GM12873 (cell line): ENCODE measurements around the gene PPIP5K2.
A peak's percentile ranks its signal among the peaks of the same experiment; 100 is the strongest.

ENCODE experiments used
- TF ChIP-seq, protein P1 (sequence below): IDR thresholded peaks from 2 replicates; pipeline ENCODE4 v1.5.1; 2012; ENCODE audit warnings: low read depth, mild to moderate bottlenecking, moderate library complexity, low read length, control low read depth; ENCODE audit not compliant: insufficient read depth; ENCODE audit errors: missing control alignments

PPIP5K2 gene

DNA sequence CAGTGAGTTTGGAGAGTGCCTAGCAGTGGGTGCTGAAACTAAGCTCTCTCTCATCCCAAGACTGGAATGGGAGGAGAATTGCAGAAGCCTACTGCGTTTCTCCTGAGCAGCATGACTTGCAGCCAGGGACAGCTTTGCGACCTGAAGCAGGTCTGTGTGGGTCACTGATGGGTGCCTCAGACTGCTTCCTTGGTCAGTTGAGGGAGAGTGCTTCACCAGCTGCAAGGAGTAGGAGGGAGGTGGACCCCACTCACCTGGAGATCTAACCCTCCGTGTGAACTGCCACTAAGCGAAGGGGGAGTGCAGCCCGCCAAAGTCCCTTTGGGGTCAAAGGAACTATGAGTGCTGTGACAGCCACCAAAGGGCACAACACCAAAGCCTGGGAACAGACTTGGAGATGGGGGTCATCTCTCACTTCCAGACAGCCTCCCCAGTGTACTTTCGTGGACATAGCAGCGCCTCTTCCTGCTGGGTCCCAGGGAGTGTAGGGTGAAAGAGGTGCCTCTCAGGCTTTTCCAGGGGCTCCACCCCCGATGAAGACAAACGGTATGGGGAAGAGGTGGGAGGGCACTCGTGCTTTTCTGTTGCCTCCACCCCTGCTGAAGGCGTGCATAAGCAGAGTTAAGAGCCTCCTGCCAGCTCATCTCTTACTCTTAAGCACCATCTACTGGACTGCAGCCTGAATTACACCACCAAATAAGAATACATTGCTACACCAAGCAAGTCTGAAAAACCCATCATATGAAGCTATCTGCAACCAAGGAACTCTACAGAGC is 104.2 kb downstream of the PPIP5K2 start:
- TF ChIP-seq, protein P1, sequence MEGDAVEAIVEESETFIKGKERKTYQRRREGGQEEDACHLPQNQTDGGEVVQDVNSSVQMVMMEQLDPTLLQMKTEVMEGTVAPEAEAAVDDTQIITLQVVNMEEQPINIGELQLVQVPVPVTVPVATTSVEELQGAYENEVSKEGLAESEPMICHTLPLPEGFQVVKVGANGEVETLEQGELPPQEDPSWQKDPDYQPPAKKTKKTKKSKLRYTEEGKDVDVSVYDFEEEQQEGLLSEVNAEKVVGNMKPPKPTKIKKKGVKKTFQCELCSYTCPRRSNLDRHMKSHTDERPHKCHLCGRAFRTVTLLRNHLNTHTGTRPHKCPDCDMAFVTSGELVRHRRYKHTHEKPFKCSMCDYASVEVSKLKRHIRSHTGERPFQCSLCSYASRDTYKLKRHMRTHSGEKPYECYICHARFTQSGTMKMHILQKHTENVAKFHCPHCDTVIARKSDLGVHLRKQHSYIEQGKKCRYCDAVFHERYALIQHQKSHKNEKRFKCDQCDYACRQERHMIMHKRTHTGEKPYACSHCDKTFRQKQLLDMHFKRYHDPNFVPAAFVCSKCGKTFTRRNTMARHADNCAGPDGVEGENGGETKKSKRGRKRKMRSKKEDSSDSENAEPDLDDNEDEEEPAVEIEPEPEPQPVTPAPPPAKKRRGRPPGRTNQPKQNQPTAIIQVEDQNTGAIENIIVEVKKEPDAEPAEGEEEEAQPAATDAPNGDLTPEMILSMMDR, result peak; percentile 82

GRCh38 chr5:103224894-103225246 is 104.8 kb downstream of the PPIP5K2 start:
- TF ChIP-seq, protein P1, result no peak

DNA sequence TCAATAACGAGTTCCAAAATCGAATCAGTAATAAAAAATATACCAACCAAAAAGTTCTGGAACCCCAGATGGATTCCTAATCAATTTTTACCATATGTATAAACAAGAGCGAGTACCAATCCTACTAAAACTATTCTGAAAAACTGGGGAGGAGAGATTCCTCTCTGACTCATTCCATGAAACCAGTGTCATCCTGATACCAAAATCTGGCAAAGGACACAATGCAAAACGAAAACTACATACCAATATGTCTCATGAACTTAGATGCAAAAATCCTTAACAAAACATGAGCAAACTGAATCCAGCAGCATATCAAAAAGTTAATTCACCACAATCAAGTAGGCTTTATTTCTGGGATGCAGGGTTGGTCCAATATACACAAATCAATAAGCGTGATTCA is 108.0 kb downstream of the PPIP5K2 start:
- TF ChIP-seq, protein P1, result no peak

DNA sequence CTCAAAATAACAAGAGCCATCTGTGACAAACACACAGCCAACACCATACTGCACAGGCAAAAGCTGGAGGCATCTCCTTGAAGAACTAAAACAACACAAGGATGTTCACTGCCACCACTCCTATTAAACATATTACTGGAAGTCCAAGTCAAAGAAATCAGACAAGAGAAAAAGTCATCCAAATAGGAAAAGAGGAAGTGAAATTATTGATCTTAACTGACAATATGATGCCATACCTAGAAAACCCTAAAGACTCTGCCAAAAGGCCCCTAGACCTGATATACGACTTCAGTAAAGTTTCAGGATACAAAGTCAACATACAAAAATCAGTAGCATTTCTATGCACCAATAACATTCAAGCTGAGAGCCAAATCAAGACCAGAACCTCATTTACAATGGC is 108.5 kb downstream of the PPIP5K2 start:
- TF ChIP-seq, protein P1, result no peak

DNA sequence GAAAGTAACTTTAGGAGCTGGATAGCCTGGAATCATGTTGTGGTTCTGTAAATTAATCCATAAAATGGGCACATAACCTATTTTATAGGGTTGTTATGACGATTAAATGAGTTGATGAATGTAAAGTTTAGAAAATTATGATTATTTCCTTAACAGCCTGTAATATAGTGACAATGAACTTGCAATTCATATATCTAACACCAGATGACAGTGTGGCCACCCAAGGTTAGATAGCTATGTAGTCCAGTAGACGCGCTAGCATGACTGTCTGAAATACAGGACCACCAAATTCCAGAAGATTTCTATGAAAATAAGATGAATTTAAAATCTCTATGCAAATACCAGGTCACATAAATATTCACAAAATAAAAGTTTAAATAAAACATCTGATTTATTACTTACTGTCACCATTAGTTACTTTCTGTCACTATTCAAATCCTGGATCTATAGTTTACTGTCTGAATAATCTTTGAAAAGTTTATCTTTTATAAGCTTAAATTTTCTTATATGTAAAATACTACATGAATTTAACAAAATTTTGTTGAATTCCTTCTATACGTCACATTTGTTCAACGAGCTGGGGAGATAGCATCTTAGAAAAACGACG is 112.4 kb downstream of the PPIP5K2 start:
- TF ChIP-seq, protein P1, result peak; percentile 75

DNA sequence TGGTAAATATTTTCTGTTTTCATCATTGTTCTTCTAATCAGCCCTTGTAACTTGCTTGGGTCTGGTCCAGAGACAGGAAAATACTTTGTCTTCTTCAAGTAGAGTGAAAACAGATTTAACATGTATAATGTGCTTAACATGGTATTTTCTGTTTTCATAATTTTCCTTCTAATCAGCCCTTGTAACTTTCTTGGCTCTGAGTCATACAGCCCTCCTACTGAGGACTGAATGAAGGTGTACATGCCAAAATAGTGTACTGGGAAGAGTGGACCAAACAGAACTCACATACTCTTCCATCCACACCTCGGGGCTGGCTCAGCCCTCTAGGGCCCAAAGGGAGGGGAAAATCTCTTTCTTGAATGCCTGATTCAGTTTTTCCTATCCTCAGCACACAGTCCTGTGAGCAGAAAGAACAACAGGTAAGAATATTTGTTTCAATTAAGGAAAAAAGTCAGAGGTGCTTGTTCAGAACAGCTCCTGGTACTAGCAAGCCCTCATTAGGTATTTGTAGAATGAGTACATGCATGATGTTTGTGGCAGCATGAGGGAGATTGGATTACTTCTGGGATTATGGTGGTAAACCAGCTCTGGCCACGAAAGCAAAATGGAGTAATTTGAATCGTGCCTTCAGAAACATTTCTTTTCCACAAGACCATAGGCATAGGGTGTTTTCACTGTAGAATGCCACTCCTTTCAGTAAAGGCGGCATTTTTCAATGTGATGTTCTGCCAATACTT is 114.3 kb downstream of the PPIP5K2 start:
- TF ChIP-seq, protein P1, result no peak

DNA sequence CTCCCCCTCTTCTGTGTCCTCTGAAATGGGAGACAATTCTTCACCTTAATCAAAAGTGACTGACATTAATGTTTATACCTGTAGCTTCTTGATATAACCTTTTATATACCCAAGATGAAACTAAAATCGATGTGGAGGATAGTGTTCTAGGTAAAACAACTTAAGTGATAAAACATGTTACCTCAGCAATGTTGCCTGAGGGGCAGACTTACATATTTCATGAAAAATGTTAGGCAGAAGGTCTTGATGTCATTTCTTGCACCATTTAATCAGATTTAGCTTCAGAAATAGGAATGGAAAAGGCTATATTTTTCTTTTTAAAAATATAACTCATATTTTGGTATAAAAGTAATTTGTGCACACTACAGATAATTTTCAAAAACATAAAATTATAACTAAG is 115.8 kb downstream of the PPIP5K2 start:
- TF ChIP-seq, protein P1, result no peak
